Thyroid gland (tissue), 4 donors: ENCODE results near the gene ZNF836. TPM values are rescaled to one million over a fixed set of nuclear protein-coding genes. Genes with fewer than 3 reads are reported as not detected.

Experiments used
- DNase-seq, 2 donors: peaks; one replicate each; pipeline ENCODE4 v3.0.0-alpha.2; 2019
- H3K27ac ChIP-seq, 3 donors: fragments of 200-600 bp; sonication (generic); 1 replicate in 2 of 3; 2 replicates in 1 of 3; pipeline ENCODE4 v1.5.1; 2016 to 2019; ENCODE audit warnings: mild to moderate bottlenecking in 1 of 3, moderate library complexity in 1 of 3
- H3K27me3 ChIP-seq: fragments of 200-600 bp; sonication (generic); one replicate; pipeline ENCODE4 v1.5.1; 2019
- H3K36me3 ChIP-seq, 2 donors: fragments of 200-600 bp; sonication (generic); one replicate each; pipeline ENCODE4 v1.5.1; 2016 to 2019
- H3K4me1 ChIP-seq, 2 donors: fragments of 200-600 bp; sonication (generic); one replicate each; pipeline ENCODE4 v1.5.1; 2017 to 2019
- H3K4me3 ChIP-seq, 3 donors: fragments of 200-600 bp; sonication (generic); replicated peaks in 1 of 3; 1 replicate in 2 of 3; 2 replicates in 1 of 3; pipeline ENCODE4 v1.5.1; 2016; ENCODE audit warnings: mild to moderate bottlenecking in 1 of 3
- H3K9me3 ChIP-seq: fragments of 200-600 bp; sonication (generic); one replicate; pipeline ENCODE4 v1.5.1; 2017
- POLR2A ChIP-seq, 2 donors: fragments of 450-650 bp; IDR thresholded peaks; one replicate each; pipeline ENCODE4 v1.6.1; 2017; ENCODE audit warnings: antibody characterized with exemption in 2 of 2, mild to moderate bottlenecking in 2 of 2, moderate library complexity in 1 of 2
- WGBS, 2 donors: methylation state at CpG; one replicate each; pipeline ENCODE4 v1.1.5; 2017; 5-methylcytosine and 5-hydroxymethylcytosine counted together
- intact Hi-C: fragments of 100-400 bp; cut with DNase I; formaldehyde crosslinking; loops from one replicate; pipeline ENCODE4 v1.15.1; 2023
- total RNA-seq, 4 donors: library from RNA; depleted of rRNA; stranded (reverse); fragments of >200 nt; gene quantifications; one replicate each; pipeline ENCODE4 v1.2.3, GENCODE V29; 2016
- TF ChIP-seq, protein P1 (sequence below), 6 experiments: fragments of 200-600 bp in 3 of 6; fragments of 450-650 bp in 3 of 6; sonication (generic) in 3 of 6; IDR thresholded peaks; one replicate each; pipeline ENCODE4 v1.5.1; 2016 to 2019; ENCODE audit warnings: antibody characterized with exemption in 6 of 6, mild to moderate bottlenecking in 2 of 6, inconsistent platforms in 1 of 6, moderate library complexity in 1 of 6

Gene ZNF836
- total RNA-seq, 4 donors from 2014 or later = 7.2 to 15.9 (median 12.3) TPM

- Histone ChIP-seq H3K4me1 (peaks cover 25 to 33% of the 10 kb centered on the region in 2 donors), H3K36me3 (peaks cover 0 to 9% of the 10 kb centered on the region in 2 donors), H3K27me3 (no peaks in the 10 kb centered on the region), H3K27ac (peak overlapping the region in 2 of 3 donors; percentile 96 to 99), H3K9me3 (no peaks in the 10 kb centered on the region), H3K4me3 (peak overlapping the region in 1 of 3 donors; percentile 84)
- DNase-seq = no peak
- intact Hi-C loops = no loop called here
- TF ChIP-seq, protein P1, sequence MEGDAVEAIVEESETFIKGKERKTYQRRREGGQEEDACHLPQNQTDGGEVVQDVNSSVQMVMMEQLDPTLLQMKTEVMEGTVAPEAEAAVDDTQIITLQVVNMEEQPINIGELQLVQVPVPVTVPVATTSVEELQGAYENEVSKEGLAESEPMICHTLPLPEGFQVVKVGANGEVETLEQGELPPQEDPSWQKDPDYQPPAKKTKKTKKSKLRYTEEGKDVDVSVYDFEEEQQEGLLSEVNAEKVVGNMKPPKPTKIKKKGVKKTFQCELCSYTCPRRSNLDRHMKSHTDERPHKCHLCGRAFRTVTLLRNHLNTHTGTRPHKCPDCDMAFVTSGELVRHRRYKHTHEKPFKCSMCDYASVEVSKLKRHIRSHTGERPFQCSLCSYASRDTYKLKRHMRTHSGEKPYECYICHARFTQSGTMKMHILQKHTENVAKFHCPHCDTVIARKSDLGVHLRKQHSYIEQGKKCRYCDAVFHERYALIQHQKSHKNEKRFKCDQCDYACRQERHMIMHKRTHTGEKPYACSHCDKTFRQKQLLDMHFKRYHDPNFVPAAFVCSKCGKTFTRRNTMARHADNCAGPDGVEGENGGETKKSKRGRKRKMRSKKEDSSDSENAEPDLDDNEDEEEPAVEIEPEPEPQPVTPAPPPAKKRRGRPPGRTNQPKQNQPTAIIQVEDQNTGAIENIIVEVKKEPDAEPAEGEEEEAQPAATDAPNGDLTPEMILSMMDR (IDR thresholded peaks at IDR 0.05) = no peak
- TF ChIP-seq POLR2A (IDR thresholded peaks at IDR 0.05) = no peak
- WGBS, 2 donors = 65 to 68% methylated on average over 5 of the region's 5 CpGs
These were observed 20.0 kb upstream of the ZNF836 start for GRCh38 chr19:52191389-52191788.

DNA sequence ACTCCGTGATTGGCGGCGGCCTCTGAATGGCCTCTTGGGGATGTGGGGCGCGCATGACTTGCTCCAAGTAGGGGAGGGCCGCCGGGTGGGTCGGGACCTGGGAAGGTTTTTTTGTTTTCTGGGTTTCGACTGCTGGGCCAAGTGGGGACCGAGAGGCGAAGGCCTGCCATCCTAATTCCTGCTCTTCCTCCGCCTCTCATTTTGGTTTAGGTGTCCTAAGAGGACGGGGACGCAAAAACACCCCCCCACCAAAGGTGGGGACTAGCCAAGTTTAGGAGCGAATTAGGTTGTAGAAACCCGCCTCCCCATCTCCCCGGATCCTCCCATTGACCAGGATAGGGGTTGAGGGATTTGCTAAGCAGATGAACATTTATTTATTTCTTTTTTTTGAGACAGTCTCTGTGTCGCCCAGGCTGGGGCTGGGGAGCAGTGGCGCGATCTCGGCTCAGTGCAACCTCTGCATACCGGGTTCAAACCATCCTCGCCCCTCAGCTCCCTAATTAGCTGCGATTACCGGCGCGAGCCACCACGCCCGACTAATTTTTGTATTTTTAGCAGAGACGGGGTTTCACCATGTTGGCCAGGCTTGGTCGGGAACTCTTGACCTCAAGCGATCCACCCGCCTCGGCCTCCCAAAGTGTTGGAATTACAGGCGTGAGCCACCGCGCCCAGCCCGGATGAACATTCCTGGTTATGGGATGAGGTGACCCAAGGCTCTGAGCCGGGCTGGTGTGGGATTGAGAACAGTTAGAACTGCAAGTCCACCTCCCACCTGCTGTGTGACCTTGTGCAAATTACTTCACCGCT, 19.3 kb upstream of the ZNF836 start:
- peak; percentile 51 to 55 for DNase-seq
- peaks cover 25 to 33% of the 10 kb centered on the region in 2 donors for H3K4me1 ChIP-seq
- H3K4me3 ChIP-seq = peak overlapping the region; percentile 84 to 91 (median 84)
- H3K36me3 ChIP-seq = peaks cover 0 to 5% of the 10 kb centered on the region in 2 donors
- H3K27ac ChIP-seq = peak overlapping the region; percentile 93 to 99 (median 96)
- WGBS, 2 donors = 3 to 4% methylated on average over 40 of the region's 40 CpGs
- TF ChIP-seq, protein P1 (IDR thresholded peaks at IDR 0.05) = no peak
- no peak for TF ChIP-seq POLR2A (IDR thresholded peaks at IDR 0.05)
- no peaks in the 10 kb centered on the region for H3K27me3 ChIP-seq
- intact Hi-C loops = no loop called here
- no peaks in the 10 kb centered on the region for H3K9me3 ChIP-seq

GRCh38 chr19:52189735-52190486, 18.5 kb upstream of the ZNF836 start, which contains the start of gene PPP2R1A:
Gene PPP2R1A, plus strand, starts transcription at chr19:52190052. Its CDS starts 45 bp downstream, at chr19:52190097.
- Histone ChIP-seq H3K36me3 (no peaks in the 10 kb centered on the region), H3K4me3 (peak within 1 kb of the TSS; percentile 84 to 91 (median 84)), H3K4me1 (peaks cover 25 to 33% of the 10 kb centered on the region in 2 donors), H3K27ac (peak within 1 kb of the TSS; percentile 93 to 99 (median 96)), H3K27me3 (no peaks in the 10 kb centered on the region), H3K9me3 (no peaks in the 10 kb centered on the region)
- DNase-seq = peak; percentile 100
- peak in 1 of 2 donors; percentile 68 for TF ChIP-seq POLR2A (IDR thresholded peaks at IDR 0.05)
- TF ChIP-seq, protein P1 (IDR thresholded peaks at IDR 0.05) = no peak
- intact Hi-C loops = no loop called here
- 0 to 1% methylated on average over 6 to 64 of the region's 70 CpGs for WGBS, 2 donors

- Histone ChIP-seq H3K4me1 (peaks cover 25 to 30% of the 10 kb centered on the region in 2 donors), H3K4me3 (peak overlapping the region in 2 of 3 donors; percentile 23 to 33), H3K9me3 (no peaks in the 10 kb centered on the region), H3K36me3 (no peaks in the 10 kb centered on the region), H3K27me3 (no peaks in the 10 kb centered on the region), H3K27ac (peak overlapping the region; percentile 88 to 94 (median 91))
- WGBS, 2 donors = 2% methylated on average over 32 of the region's 32 CpGs
- peak; percentile 92 to 100 for DNase-seq
- intact Hi-C loops = no loop called here
- TF ChIP-seq POLR2A (IDR thresholded peaks at IDR 0.05) = peak in 1 of 2 donors; percentile 79
- TF ChIP-seq, protein P1 (IDR thresholded peaks at IDR 0.05) = peak in 3 of 6 experiments; percentile 6 to 27 (median 18)
These were observed 17.7 kb upstream of the ZNF836 start for GRCh38 chr19:52188822-52189734.
